HepG2 (cell line): Measurements from ENCODE around the gene TCFL5. TPM values are rescaled to one million over a fixed set of nuclear protein-coding genes. Genes with fewer than 3 reads are reported as not detected.

Source experiments
- AHR ChIP-seq: IDR thresholded peaks from 2 replicates; pipeline ENCODE4 v1.6.1; 2018; ENCODE audit warnings: missing genetic modification reagents, missing compliant biosample characterization
- BHLHE40 ChIP-seq: IDR thresholded peaks from 2 replicates; pipeline ENCODE4 v1.6.1; 2011; ENCODE audit warnings: low read length, improper control_type of control experiment
- EEA1 ChIP-seq: sonication (generic); formaldehyde crosslinking; IDR thresholded peaks from 2 replicates; pipeline ENCODE4 v1.5.1; 2020; ENCODE audit warnings: mild to moderate bottlenecking, missing genetic modification reagents, borderline replicate concordance
- EHMT2 ChIP-seq: fragments of 200-600 bp; sonication (generic); IDR thresholded peaks from 2 replicates; pipeline ENCODE4 v1.7.0; 2017; ENCODE audit warnings: antibody characterized with exemption, low read depth, low read length, borderline replicate concordance
- GTF2F1 ChIP-seq: fragments of 150-350 bp; IDR thresholded peaks from 2 replicates; pipeline ENCODE4 v1.6.1; 2014; ENCODE audit warnings: low read length
- HNF4A ChIP-seq: sonication (generic); formaldehyde crosslinking; IDR thresholded peaks from 2 replicates; pipeline ENCODE4 v1.4.0; 2020; ENCODE audit warnings: missing genetic modification reagents
- HNRNPLL ChIP-seq: fragments of 200-400 bp; formaldehyde crosslinking; IDR thresholded peaks from 2 replicates; pipeline ENCODE4 v1.6.1; 2017; ENCODE audit warnings: mild to moderate bottlenecking, low read depth, low read length; ENCODE audit not compliant: poor library complexity, severe bottlenecking
- KDM4B ChIP-seq: sonication (generic); formaldehyde crosslinking; IDR thresholded peaks from 2 replicates; pipeline ENCODE4 v1.4.0; 2020; ENCODE audit warnings: missing genetic modification reagents
- MEIS2 ChIP-seq: sonication (generic); formaldehyde crosslinking; IDR thresholded peaks from 2 replicates; pipeline ENCODE4 v1.9.0; 2021; ENCODE audit warnings: mild to moderate bottlenecking, missing genetic modification reagents
- NBN ChIP-seq: fragments of 450-650 bp; conservative IDR thresholded peaks from 2 replicates; pipeline ENCODE4 v1.6.1; 2017
- PRPF4 ChIP-seq: fragments of 200-400 bp; formaldehyde crosslinking; IDR thresholded peaks from 2 replicates; pipeline ENCODE4 v1.6.1; 2016; ENCODE audit warnings: low read length, low read depth; ENCODE audit not compliant: poor library complexity, severe bottlenecking
- TCF7L2 ChIP-seq: IDR thresholded peaks from 2 replicates; pipeline ENCODE4 v1.6.1; 2011; ENCODE audit warnings: mild to moderate bottlenecking, low read depth, low read length, moderate library complexity
- ZFP62 ChIP-seq: sonication (generic); formaldehyde crosslinking; IDR thresholded peaks from 2 replicates; pipeline ENCODE4 v1.4.0; 2020; ENCODE audit warnings: missing genetic modification reagents
- ZKSCAN8 ChIP-seq: IDR thresholded peaks from 2 replicates; pipeline ENCODE4 v1.6.1; 2016; ENCODE audit warnings: borderline replicate concordance, missing genetic modification reagents, missing compliant biosample characterization
- ZNF546 ChIP-seq: sonication (generic); formaldehyde crosslinking; conservative IDR thresholded peaks from 2 replicates; pipeline ENCODE4 v1.8.1; 2023; ENCODE audit warnings: mild to moderate bottlenecking, missing genetic modification reagents
- ZNF556 ChIP-seq: sonication (generic); formaldehyde crosslinking; IDR thresholded peaks from 2 replicates; pipeline ENCODE4 v1.4.0; 2020; ENCODE audit warnings: mild to moderate bottlenecking, missing genetic modification reagents, borderline replicate concordance
- ZNF614 ChIP-seq: IDR thresholded peaks from 2 replicates; pipeline ENCODE4 v1.6.1; 2018; ENCODE audit warnings: missing biosample characterization, missing genetic modification reagents, inconsistent platforms, borderline replicate concordance
- ZNF761 ChIP-seq: sonication (generic); formaldehyde crosslinking; conservative IDR thresholded peaks from 2 replicates; pipeline ENCODE4 v1.4.0; 2020; ENCODE audit warnings: mild to moderate bottlenecking, missing genetic modification reagents
- polyA plus RNA-seq, 8 experiments: library from polyadenylated mRNA; depleted of rRNA in 3 of 8; stranded (reverse) in 7 of 8; unstranded in 1 of 8; fragments of >200 nt; fragmentation: Illumina TruSeq in 4 of 8; extraction: Trizol in 4 of 8; gene quantifications; 2 replicates each; pipeline versions ENCODE4 v1.2.1 to v1.2.3, GENCODE V29; 2011 to 2016; ENCODE audit warnings: low read depth in 4 of 8, missing spikeins in 1 of 8, mixed read lengths in 1 of 8; ENCODE audit not compliant: insufficient read depth in 1 of 8
- total RNA-seq, 5 experiments: library from RNA; depleted of rRNA; stranded (reverse); fragments of >200 nt; fragmentation: Illumina TruSeq; extraction: Trizol; gene quantifications; 2 replicates each; pipeline ENCODE4 v1.2.3, GENCODE V29; 2016; ENCODE audit warnings: low read depth in 1 of 5
- TF ChIP-seq, protein P1 (sequence below): sonication (generic); formaldehyde crosslinking; IDR thresholded peaks from 2 replicates; pipeline ENCODE4 v1.8.1; 2022; ENCODE audit warnings: low read depth, mild to moderate bottlenecking, missing genetic modification reagents
- TF ChIP-seq, protein P2 (sequence below): sonication (generic); formaldehyde crosslinking; IDR thresholded peaks from 2 replicates; pipeline ENCODE4 v1.5.1; 2020; ENCODE audit warnings: mild to moderate bottlenecking, missing genetic modification reagents, borderline replicate concordance
- TF ChIP-seq, protein P3 (sequence below): sonication (generic); formaldehyde crosslinking; IDR thresholded peaks from 2 replicates; pipeline ENCODE4 v1.4.0; 2020; ENCODE audit warnings: missing genetic modification reagents

Gene TCFL5
- total and polyA plus RNA-seq, 2 of the 13 experiments (the other 11 are each of a cell fraction or from before 2014, with no cell fraction given) = 14.8 to 20.0 TPM

DNA sequence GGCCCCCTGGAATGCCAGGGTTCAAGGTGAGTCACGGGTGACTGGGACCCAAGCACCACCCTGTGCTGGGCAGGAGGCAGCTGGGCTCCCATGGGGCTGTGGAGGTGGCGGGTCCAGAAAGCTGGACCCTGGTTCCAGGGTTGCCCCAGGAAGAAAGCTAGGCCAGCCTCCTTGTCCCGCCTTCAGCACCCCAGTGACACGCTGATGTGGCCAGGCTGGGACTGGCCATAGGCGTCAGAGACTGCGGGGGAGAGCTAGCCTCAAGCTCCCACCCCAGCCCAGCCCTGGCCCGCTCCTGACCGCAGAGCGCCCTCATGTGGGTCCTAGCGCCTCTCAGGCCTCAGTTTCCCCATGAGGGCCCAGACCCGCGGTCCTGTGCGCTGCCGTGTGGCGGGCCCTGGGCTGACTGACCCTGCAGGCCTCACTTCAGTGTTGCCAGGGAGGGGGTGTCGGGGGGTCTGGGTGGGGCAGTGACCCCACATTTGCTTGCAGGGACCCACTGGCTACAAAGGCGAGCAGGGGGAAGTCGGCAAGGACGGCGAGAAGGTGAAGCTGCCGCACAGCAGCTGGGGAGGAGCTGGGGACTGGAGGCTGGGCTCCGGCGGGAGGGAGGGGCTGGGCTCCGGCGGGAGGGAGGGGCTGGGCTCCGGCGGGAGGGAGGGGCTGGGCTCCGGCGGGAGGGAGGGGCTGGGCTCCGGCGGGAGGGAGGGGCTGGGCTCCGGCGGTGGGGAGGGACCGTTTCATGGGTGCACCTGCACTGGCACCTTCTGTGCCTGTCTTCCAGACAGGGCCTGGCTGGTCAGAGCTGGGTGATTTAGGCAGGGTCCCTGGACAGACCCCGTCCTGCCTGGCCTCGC lies 36.9 kb downstream of the TCFL5 start (continued):
- TF ChIP-seq, protein P1, sequence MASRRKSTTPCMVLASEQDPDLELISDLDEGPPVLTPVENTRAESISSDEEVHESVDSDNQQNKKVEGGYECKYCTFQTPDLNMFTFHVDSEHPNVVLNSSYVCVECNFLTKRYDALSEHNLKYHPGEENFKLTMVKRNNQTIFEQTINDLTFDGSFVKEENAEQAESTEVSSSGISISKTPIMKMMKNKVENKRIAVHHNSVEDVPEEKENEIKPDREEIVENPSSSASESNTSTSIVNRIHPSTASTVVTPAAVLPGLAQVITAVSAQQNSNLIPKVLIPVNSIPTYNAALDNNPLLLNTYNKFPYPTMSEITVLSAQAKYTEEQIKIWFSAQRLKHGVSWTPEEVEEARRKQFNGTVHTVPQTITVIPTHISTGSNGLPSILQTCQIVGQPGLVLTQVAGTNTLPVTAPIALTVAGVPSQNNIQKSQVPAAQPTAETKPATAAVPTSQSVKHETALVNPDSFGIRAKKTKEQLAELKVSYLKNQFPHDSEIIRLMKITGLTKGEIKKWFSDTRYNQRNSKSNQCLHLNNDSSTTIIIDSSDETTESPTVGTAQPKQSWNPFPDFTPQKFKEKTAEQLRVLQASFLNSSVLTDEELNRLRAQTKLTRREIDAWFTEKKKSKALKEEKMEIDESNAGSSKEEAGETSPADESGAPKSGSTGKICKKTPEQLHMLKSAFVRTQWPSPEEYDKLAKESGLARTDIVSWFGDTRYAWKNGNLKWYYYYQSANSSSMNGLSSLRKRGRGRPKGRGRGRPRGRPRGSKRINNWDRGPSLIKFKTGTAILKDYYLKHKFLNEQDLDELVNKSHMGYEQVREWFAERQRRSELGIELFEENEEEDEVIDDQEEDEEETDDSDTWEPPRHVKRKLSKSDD (CRISPR knock-in tag) = no peak
- TF ChIP-seq ZFP62 (CRISPR knock-in tag) (no peak), HNF4A (peak; percentile 81), AHR (no peak), EEA1 (CRISPR knock-in tag) (no peak; the same call in none of the 2 replicates), EHMT2 (no peak), ZKSCAN8 (no peak), BHLHE40 (no peak), KDM4B (0 out of 2 replicates have a peak, but pooled peaks have one; percentile 20), PRPF4 (peak; percentile 20), MEIS2 (CRISPR knock-in tag) (no peak), ZNF546 (CRISPR knock-in tag) (no peak; the same call in 1 of the 2 replicates), ZNF614 (CRISPR knock-in tag) (no peak), ZNF556 (peak; percentile 31; the same call in 1 of the 2 replicates), TCF7L2 (no peak), ZNF761 (no peak), GTF2F1 (no peak), NBN (no peak), HNRNPLL (peak; percentile 9)
- TF ChIP-seq, protein P2, sequence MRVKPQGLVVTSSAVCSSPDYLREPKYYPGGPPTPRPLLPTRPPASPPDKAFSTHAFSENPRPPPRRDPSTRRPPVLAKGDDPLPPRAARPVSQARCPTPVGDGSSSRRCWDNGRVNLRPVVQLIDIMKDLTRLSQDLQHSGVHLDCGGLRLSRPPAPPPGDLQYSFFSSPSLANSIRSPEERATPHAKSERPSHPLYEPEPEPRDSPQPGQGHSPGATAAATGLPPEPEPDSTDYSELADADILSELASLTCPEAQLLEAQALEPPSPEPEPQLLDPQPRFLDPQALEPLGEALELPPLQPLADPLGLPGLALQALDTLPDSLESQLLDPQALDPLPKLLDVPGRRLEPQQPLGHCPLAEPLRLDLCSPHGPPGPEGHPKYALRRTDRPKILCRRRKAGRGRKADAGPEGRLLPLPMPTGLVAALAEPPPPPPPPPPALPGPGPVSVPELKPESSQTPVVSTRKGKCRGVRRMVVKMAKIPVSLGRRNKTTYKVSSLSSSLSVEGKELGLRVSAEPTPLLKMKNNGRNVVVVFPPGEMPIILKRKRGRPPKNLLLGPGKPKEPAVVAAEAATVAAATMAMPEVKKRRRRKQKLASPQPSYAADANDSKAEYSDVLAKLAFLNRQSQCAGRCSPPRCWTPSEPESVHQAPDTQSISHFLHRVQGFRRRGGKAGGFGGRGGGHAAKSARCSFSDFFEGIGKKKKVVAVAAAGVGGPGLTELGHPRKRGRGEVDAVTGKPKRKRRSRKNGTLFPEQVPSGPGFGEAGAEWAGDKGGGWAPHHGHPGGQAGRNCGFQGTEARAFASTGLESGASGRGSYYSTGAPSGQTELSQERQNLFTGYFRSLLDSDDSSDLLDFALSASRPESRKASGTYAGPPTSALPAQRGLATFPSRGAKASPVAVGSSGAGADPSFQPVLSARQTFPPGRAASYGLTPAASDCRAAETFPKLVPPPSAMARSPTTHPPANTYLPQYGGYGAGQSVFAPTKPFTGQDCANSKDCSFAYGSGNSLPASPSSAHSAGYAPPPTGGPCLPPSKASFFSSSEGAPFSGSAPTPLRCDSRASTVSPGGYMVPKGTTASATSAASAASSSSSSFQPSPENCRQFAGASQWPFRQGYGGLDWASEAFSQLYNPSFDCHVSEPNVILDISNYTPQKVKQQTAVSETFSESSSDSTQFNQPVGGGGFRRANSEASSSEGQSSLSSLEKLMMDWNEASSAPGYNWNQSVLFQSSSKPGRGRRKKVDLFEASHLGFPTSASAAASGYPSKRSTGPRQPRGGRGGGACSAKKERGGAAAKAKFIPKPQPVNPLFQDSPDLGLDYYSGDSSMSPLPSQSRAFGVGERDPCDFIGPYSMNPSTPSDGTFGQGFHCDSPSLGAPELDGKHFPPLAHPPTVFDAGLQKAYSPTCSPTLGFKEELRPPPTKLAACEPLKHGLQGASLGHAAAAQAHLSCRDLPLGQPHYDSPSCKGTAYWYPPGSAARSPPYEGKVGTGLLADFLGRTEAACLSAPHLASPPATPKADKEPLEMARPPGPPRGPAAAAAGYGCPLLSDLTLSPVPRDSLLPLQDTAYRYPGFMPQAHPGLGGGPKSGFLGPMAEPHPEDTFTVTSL (CRISPR knock-in tag) = no peak
- TF ChIP-seq, protein P3, sequence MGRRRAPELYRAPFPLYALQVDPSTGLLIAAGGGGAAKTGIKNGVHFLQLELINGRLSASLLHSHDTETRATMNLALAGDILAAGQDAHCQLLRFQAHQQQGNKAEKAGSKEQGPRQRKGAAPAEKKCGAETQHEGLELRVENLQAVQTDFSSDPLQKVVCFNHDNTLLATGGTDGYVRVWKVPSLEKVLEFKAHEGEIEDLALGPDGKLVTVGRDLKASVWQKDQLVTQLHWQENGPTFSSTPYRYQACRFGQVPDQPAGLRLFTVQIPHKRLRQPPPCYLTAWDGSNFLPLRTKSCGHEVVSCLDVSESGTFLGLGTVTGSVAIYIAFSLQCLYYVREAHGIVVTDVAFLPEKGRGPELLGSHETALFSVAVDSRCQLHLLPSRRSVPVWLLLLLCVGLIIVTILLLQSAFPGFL (CRISPR knock-in tag) = no peak
